Measurements from ENCODE around the gene ZNF362. TPM values are rescaled to one million over a fixed set of nuclear protein-coding genes. Genes with fewer than 3 reads are reported as not detected.
A peak's percentile ranks its signal among the peaks of the same experiment; 100 is the strongest.

ZNF362 gene
- total RNA-seq, 2 donors from 2014 or later = 6.7 to 7.5 TPM

DNA sequence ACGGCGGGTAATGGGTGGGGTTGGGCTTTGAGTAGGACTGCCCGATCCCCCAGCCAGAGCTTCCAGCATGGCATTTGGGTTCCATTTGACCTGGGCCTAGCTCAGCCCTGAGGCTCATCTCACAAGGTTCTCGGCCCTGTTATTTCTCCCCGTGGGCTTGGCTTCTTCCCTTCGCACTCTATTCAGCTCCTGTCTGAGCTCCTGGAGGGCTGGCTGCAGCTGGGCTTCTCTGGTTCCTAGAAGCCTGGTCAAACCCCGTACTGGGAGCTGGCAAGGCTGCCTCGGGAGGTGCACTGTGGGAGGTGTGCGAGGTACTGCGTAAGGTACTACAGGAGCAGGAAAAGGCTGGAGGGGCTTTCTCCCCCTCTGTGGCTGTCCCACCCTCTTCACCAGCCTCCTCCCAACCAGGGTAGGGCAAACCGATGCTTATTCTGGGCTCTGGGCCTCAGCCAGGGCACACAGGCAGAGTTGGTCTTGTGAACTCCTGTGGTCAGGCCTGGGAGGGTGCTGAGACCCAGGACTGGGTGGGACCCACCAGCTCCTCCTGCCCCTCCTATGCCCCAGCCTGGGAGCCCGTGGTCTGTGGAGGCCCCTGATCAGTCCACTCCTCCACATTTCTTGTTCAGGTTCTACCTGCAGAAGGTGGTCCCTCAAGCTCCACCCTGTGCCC is 63.8 kb downstream of the ZNF362 start:
- Mint-ChIP-seq H3K4me3 (no peak overlapping the region), H3K27me3 (no peaks in the 10 kb centered on the region), H3K36me3 (no peaks in the 10 kb centered on the region), H3K9me3 (no peaks in the 10 kb centered on the region), H3K4me1 (ENCODE audit: low read depth in 2 of 2) (no peaks in the 10 kb centered on the region), H3K27ac (no peak overlapping the region)
- DNase-seq (ENCODE audit: low spot score) (no peak), ATAC-seq (peak in 1 of 2 donors; percentile 28)

DNA sequence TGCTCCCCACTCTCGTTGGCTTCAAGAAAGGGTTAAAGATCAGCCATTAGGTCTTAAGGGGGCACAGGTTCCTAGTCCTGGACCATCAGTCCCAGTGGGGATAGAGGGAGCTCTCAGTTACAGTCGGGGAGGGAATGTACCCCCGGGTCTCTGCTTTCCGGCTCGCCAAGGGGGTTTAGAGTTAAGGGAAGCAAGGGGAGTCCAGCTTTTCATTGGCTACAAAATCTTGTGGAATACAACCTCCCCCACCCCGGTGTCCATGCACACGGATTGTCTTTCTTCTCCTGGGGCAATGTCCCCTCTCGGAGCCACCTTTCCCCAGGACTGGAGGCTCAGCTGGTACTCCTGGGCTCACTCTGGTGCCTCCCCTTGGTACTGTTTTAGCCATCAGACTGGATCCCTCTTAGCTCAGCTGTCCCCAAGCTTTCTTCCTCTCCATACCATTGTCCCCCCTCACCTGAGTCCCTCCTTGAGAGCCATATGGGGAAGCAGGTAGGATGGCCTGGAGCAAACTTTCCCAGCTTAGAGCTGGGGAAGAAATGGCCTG is 64.4 kb downstream of the ZNF362 start, which contains the start of gene A3GALT2:
Gene A3GALT2, minus strand, starts transcription at position 480 of the 547 bp plus-strand sequence. Its CDS starts 0 bp downstream, at position 480.
- H3K4me3 Mint-ChIP-seq = no peak within 1 kb of the TSS
- no peaks in the 10 kb centered on the region for H3K27me3 Mint-ChIP-seq
- DNase-seq (ENCODE audit: low spot score) = no peak
- no peak within 1 kb of the TSS for H3K27ac Mint-ChIP-seq
- H3K4me1 Mint-ChIP-seq (ENCODE audit: low read depth in 2 of 2) = no peaks in the 10 kb centered on the region
- peaks cover 3% of the 10 kb centered on the region for H3K36me3 Mint-ChIP-seq
- no peaks in the 10 kb centered on the region for H3K9me3 Mint-ChIP-seq
- no peak for ATAC-seq

DNA sequence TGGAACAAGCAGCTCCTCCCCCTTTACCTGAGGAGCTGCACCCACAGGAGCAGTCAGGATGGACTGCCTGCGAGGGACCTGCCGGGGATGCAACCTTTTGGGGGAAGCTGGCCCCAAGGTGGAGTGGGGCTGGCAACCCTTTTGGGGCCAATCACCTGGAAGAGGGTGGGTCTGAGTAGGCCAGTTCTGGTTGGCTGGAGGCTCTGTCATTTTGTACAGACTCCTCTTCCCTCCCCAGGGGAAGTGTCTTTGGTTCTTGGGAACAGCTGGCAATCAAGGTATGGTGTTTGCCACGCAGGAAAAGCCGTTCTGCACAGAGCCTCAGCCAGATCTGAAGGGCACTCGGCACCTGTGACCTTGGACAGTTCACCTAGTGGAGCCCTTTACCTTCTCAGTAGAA is 64.9 kb downstream of the ZNF362 start:
- DNase-seq (ENCODE audit: low spot score) (no peak), ATAC-seq (no peak)
- H3K27ac Mint-ChIP-seq = no peak overlapping the region
- no peak overlapping the region for H3K4me3 Mint-ChIP-seq
- no peaks in the 10 kb centered on the region for H3K27me3 Mint-ChIP-seq
- peaks cover 7% of the 10 kb centered on the region for H3K36me3 Mint-ChIP-seq
- no peaks in the 10 kb centered on the region for H3K4me1 Mint-ChIP-seq (ENCODE audit: low read depth in 2 of 2)
- no peaks in the 10 kb centered on the region for H3K9me3 Mint-ChIP-seq

DNA sequence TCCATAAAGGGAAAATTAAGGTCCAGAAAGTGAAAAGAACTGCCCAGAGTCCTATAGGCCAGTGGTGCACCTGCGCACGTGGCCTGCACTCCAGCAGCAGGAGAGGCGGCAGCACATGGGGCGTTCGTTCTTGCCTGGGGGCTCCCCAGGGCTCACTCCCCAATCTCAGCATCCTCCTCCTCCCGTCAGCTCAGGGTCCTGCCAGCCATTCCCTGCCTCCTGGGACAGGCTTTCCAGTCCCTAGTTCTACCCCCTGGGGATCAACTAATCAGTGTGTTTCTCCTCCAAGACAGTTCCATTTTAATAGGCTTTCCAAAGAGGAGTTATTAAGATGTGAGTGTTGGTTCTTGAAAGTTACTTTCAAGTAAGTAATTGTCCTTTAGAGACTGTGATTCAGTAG is 65.8 kb downstream of the ZNF362 start:
- no peak overlapping the region for H3K27ac Mint-ChIP-seq
- ATAC-seq (no peak), DNase-seq (ENCODE audit: low spot score) (no peak)
- no peak overlapping the region for H3K4me3 Mint-ChIP-seq
- H3K36me3 Mint-ChIP-seq = peaks cover 7% of the 10 kb centered on the region
- no peaks in the 10 kb centered on the region for H3K4me1 Mint-ChIP-seq (ENCODE audit: low read depth in 2 of 2)
- no peaks in the 10 kb centered on the region for H3K9me3 Mint-ChIP-seq
- no peaks in the 10 kb centered on the region for H3K27me3 Mint-ChIP-seq

DNA sequence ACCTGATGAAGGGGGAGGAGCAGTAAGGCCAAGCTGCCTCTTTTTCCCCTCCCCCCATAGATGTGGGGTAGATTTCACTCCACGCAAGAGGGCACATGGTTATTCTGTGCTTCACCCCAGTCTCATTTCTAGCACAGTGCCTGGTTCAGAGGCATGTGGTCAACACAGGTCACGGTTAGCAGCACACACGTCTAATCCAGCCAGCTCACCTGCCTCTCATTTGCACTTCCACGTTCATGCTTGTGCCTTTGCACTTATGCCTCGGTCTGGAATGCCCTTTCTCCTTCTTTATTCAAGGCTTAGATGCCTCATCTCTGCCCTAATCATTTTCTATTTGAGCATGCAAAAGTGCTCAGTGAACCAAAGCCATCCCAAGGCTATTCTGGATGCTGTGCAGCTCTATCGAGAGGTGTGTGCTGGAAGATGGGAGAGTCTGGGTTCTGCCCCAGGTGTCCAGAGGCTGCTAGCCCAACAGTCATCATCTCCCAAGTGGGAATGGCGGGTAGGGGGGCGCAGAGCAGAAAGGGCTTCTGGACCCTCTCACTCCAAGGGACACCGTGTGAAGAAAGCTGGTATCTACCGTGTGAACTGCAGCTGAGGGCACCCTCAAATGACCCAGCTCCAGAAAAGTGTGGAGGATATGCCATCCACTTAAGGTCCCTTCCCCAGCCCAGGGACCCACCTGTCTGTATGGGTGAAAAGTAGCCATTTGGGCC is 66.7 kb downstream of the ZNF362 start:
- Mint-ChIP-seq H3K4me3 (no peak overlapping the region), H3K4me1 (ENCODE audit: low read depth in 2 of 2) (no peaks in the 10 kb centered on the region), H3K27me3 (no peaks in the 10 kb centered on the region), H3K36me3 (peaks cover 7% of the 10 kb centered on the region), H3K27ac (no peak overlapping the region), H3K9me3 (no peaks in the 10 kb centered on the region)
- DNase-seq (ENCODE audit: low spot score) (no peak), ATAC-seq (no peak)

DNA sequence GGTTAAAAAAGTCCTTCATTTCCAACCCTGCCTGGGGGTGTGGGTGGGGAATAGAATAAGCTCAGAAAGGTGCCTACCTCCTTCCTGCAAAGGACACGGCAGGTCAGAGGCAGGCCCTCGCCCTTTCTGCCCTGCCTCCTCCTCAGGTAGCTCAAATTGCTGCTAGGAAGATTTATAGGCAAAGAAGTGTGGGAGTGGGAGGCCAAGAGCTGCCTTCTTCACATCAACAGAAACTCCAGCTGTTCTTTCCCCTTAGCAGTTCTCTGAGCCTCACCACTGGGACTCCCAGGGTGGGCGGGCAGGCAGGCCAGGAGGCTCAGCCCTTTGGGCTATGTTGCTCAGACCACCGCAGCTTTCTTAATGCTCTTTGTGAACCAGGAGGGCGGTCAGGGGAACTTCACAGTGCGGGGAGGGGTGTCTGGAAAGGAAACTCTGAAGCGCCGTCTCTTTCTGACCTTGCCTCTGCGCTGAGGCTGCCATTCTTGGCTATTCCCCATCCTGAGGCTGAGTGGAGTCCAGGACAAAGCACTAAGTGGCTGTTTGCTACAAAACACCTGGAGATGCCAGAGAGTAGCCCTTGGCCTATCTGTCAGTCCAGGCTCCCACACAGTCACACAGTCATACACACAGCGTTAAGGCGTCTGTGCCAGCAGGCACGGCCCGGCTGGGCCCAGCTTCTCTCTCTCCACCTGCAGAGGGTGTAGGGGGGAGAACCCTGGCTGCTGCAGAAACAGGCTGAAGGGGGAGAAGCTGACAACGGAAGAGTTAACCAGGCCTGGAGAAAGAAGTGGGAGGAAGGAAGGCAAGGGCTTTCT is 67.6 kb downstream of the ZNF362 start:
- peaks cover 12% of the 10 kb centered on the region for H3K36me3 Mint-ChIP-seq
- H3K27ac Mint-ChIP-seq = no peak overlapping the region
- H3K4me3 Mint-ChIP-seq = no peak overlapping the region
- DNase-seq (ENCODE audit: low spot score) (no peak), ATAC-seq (no peak)
- H3K27me3 Mint-ChIP-seq = no peaks in the 10 kb centered on the region
- H3K9me3 Mint-ChIP-seq = no peaks in the 10 kb centered on the region
- no peaks in the 10 kb centered on the region for H3K4me1 Mint-ChIP-seq (ENCODE audit: low read depth in 2 of 2)

DNA sequence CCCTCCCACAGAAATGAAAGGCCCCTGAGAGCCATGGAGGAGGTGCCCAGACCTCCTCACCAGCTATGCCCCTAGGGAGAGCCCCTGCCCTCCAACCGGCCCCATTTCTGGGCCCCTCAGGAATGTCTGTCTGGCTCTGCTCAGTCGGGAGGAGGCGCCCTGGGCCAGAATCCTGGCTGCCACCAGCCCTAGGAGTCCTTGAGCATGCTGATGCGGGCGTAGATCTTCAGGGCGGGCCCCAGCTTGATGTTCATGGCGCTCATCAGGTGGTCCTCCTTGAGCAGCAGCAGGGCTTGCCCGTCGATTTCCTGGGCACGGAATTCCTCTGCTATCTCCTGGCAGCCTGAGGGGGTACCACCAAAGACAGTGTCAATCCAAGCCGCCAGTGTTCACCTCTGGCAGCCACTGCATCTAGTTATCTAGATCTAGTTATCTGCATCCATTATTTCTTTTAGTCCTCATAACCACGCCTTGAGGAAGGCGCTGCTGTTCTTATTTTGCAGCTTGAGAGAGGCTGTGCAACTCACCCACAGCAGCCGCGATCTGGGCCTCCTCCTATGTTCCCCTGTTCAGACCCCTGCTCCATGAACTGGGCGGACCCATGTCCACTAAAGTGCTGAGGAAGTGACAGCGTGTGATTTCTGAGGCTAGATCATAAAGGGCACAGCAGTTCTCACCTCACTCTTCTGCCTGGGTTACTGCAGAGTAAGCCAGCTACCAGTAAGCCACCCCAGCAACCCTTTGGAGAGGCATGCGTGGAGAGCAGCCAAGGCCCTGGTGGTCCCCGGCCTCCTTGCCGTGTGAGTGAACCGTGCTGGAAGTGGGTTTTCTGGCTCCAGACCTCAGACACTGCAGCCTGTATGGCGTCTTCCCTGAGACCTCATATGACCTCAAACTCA is 68.6 kb downstream of the ZNF362 start:
- Mint-ChIP-seq H3K36me3 (peaks cover 18% of the 10 kb centered on the region), H3K9me3 (no peaks in the 10 kb centered on the region), H3K4me3 (no peak overlapping the region), H3K27me3 (no peaks in the 10 kb centered on the region), H3K27ac (no peak overlapping the region), H3K4me1 (ENCODE audit: low read depth in 2 of 2) (no peaks in the 10 kb centered on the region)
- DNase-seq (ENCODE audit: low spot score) = no peak
- no peak for ATAC-seq

DNA sequence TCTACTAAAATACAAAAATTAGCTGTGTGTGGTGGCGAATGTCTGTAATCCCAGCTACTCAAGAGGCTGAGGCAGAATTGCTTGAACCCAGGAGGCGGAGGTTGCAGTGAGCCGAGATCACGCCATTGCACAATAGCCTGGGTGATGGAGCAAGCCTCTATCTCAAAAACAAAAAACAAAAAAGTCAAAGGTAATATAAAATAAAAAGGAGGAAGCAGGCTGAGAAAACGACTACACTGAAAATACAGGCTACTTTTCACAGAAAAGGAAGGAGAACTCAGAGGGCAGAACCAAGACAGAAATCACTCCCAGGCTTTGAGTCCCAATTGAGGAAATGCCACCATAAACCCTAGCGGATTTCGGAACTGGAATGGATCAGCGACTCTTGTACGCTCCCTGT is 70.5 kb downstream of the ZNF362 start:
- Mint-ChIP-seq H3K27ac (no peak overlapping the region), H3K36me3 (peaks cover 18% of the 10 kb centered on the region), H3K4me3 (no peak overlapping the region), H3K27me3 (no peaks in the 10 kb centered on the region), H3K4me1 (ENCODE audit: low read depth in 2 of 2) (no peaks in the 10 kb centered on the region), H3K9me3 (no peaks in the 10 kb centered on the region)
- DNase-seq (ENCODE audit: low spot score) (no peak), ATAC-seq (no peak)

DNA sequence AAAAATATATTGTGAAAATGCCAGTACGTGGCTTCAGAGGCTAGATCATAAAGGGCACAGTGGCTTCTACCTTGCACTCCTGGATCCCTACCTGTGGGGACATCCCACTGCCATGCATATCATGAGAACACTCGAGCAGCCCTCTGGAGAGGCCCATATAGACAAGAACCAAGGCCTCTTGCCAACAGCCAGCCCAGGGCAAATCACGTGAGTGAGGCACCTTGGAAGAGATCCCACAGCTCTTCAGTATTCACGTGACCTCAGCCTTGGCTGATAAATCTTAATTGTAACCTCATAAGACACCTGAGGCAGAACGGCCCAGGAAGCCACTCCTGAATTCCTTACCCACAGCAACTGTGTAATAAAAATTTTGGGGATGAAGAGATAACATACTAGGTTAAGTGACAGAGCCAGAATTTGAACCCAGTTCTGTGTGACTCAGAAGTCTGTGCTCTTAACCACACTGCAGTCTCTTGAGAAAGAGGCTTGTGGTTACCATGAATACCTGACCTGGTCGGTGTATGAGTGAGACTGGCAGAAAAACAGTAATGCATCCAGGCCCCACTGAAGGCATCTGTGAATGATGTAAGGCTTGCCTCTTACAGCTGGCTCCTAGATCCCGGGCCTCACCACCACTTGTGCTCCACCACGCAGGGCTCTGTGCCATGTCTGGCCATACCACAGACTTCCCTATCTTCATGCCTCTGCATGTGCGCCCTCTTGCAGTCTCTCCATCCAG is 71.5 kb downstream of the ZNF362 start:
- ATAC-seq (peak; percentile 68 to 71), DNase-seq (ENCODE audit: low spot score) (no peak)
- peaks cover 18% of the 10 kb centered on the region for H3K36me3 Mint-ChIP-seq
- no peaks in the 10 kb centered on the region for H3K9me3 Mint-ChIP-seq
- H3K27ac Mint-ChIP-seq = no peak overlapping the region
- H3K4me1 Mint-ChIP-seq (ENCODE audit: low read depth in 2 of 2) = peaks cover 0 to 5% of the 10 kb centered on the region in 2 donors
- no peaks in the 10 kb centered on the region for H3K27me3 Mint-ChIP-seq
- H3K4me3 Mint-ChIP-seq = no peak overlapping the region

DNA sequence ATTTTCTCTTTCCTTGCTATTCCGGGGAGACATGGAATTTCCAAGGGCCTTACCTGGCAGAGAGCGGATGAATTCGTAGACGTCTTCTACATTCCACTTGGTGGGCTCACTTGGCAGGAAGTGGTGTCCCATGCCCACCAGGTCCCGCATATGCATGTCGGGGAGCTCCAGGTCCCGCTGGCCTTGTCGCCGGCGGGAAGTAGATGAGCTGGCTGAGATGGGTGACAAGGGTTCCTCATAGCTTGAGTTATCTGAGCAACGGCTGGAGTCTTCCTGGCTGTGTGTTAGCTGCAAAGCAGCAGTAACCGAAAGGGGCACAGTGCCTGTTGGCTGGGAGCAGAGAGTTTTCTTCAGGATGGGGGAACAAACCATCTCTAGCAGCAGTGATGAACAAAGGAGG is 72.5 kb downstream of the ZNF362 start:
- no peak for ATAC-seq
- no peaks in the 10 kb centered on the region for H3K9me3 Mint-ChIP-seq
- no peak overlapping the region for H3K27ac Mint-ChIP-seq
- no peak for DNase-seq (ENCODE audit: low spot score)
- peaks cover 18% of the 10 kb centered on the region for H3K36me3 Mint-ChIP-seq
- no peak overlapping the region for H3K4me3 Mint-ChIP-seq
- H3K27me3 Mint-ChIP-seq = no peaks in the 10 kb centered on the region
- peaks cover 5 to 7% of the 10 kb centered on the region in 2 donors for H3K4me1 Mint-ChIP-seq (ENCODE audit: low read depth in 2 of 2)

DNA sequence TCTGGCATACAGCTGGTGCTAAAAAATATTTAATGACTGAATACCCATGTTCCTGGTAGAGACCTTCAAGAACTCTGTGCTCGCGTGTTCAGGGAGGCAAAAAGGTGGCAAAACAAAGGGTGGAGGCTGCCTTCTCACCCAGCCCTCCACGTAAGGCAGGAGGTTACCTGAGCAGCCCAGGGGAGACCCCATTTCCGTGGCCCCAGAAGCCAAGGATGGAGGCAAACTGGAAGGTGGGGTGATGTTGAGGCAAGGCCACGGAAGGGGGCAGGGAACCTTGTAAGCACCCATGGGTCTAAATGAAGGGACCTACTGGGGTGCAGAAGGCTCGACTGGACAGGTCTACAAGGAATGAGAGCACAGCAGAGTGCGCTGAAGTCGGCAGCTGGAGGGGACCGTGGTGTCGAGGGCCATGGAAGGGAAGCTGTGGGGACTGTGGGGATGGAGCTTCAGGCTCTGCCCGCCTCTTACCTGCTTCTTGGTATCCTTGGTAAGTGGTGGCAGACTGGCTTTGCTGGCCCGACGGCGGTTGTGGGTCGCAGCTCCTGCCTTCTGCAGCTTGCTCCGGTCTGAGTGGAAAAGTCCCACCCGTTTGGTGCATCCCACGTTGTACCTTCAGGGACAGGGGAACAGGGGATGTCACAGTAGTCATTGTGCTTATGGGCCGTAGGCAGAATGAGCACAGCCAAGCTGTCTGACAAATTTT is 73.5 kb downstream of the ZNF362 start:
- no peak overlapping the region for H3K4me3 Mint-ChIP-seq
- H3K27ac Mint-ChIP-seq = no peak overlapping the region
- DNase-seq (ENCODE audit: low spot score) (no peak), ATAC-seq (no peak)
- no peaks in the 10 kb centered on the region for H3K27me3 Mint-ChIP-seq
- peaks cover 18% of the 10 kb centered on the region for H3K36me3 Mint-ChIP-seq
- H3K4me1 Mint-ChIP-seq (ENCODE audit: low read depth in 2 of 2) = peaks cover 5 to 10% of the 10 kb centered on the region in 2 donors
- H3K9me3 Mint-ChIP-seq = no peaks in the 10 kb centered on the region

DNA sequence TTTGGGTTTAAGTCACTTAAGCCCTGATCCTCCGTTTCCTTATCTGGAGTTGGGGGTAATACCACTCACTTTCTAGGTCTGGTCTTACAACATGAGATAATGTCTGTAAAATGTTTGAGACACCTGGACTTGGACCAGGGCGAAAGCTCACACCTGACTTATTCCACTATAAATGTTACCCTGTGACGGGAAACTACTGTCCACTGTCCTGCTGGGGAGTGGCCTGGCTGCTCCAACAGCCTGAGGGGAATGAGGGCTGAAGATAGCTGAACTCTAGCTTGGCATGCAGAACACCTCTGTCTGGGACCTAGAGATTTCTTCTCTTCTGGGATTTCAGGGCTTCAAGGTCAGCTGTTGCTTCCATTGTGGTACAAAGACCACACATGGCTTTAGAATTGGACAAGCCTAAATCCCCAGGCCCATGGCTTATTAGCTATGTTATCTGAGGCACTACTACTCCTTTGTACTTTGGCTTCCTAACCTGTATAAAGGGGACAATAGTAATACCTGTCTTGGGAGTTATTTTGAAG is 74.1 kb downstream of the ZNF362 start:
- ATAC-seq (no peak), DNase-seq (ENCODE audit: low spot score) (no peak)
- Mint-ChIP-seq H3K36me3 (peaks cover 18% of the 10 kb centered on the region), H3K4me1 (ENCODE audit: low read depth in 2 of 2) (peaks cover 10 to 14% of the 10 kb centered on the region in 2 donors), H3K4me3 (no peak overlapping the region), H3K9me3 (no peaks in the 10 kb centered on the region), H3K27me3 (no peaks in the 10 kb centered on the region), H3K27ac (no peak overlapping the region)
